ENCODE data around the gene RETREG3.
A peak's percentile ranks its signal among the peaks of the same experiment; 100 is the strongest.
"Not testable (repeated sequence)": the region's sequence is repeated elsewhere in the genome, so short reads cannot be mapped to it uniquely, and the experiment has no call there.

Gene RETREG3

GRCh38 chr17:42573095-42573494, 36.1 kb downstream of the RETREG3 start:
- DNase-seq (ENCODE audit: low read depth in 2 of 2), result no peak

GRCh38 chr17:42571435-42572225, 37.5 kb downstream of the RETREG3 start:
- no peak for DNase-seq (ENCODE audit: low read depth in 2 of 2)

- no peak for DNase-seq (ENCODE audit: low read depth in 2 of 2)
These were observed 40.6 kb downstream of the RETREG3 start for GRCh38 chr17:42568341-42569111.

GRCh38 chr17:42566883-42567573, 42.1 kb downstream of the RETREG3 start, which contains the start of gene MLX:
TSS of gene MLX (plus strand) at chr17:42567100. CDS start at chr17:42567125, 25 bp downstream.
- DNase-seq (ENCODE audit: low read depth in 2 of 2), result peak; percentile 88 to 90

GRCh38 chr17:42566215-42566882, 42.8 kb downstream of the RETREG3 start:
- no peak for DNase-seq (ENCODE audit: low read depth in 2 of 2)

GRCh38 chr17:42565523-42566214, 43.5 kb downstream of the RETREG3 start:
- DNase-seq (ENCODE audit: low read depth in 2 of 2), result no peak

GRCh38 chr17:42564815-42565522, 44.2 kb downstream of the RETREG3 start:
- no peak for DNase-seq (ENCODE audit: low read depth in 2 of 2)

- no peak for DNase-seq (ENCODE audit: low read depth in 2 of 2)
These were observed 45.2 kb downstream of the RETREG3 start for GRCh38 chr17:42563950-42564349.

GRCh38 chr17:42563543-42563942, 45.6 kb downstream of the RETREG3 start:
- no peak for DNase-seq (ENCODE audit: low read depth in 2 of 2)

- DNase-seq (ENCODE audit: low read depth in 2 of 2), result no peak
These were observed 46.0 kb downstream of the RETREG3 start for GRCh38 chr17:42563143-42563509.

GRCh38 chr17:42562388-42563142, 46.6 kb downstream of the RETREG3 start:
- no peak for DNase-seq (ENCODE audit: low read depth in 2 of 2)

- peak; percentile 89 to 93 for DNase-seq (ENCODE audit: low read depth in 2 of 2)
These were observed 47.2 kb downstream of the RETREG3 start, which contains the start of gene COASY for GRCh38 chr17:42561897-42562387. TSS of gene COASY (plus strand) at chr17:42562148. CDS start at chr17:42562623, 475 bp downstream.

- no peak for DNase-seq (ENCODE audit: low read depth in 2 of 2)
These were observed 48.9 kb downstream of the RETREG3 start for GRCh38 chr17:42560246-42560645.

GRCh38 chr17:42559075-42559474, 50.1 kb downstream of the RETREG3 start:
- no peak for DNase-seq (ENCODE audit: low read depth in 2 of 2)

GRCh38 chr17:42555961-42556617, 53.1 kb downstream of the RETREG3 start:
- DNase-seq (ENCODE audit: low read depth in 2 of 2), result not testable (repeated sequence)

- DNase-seq (ENCODE audit: low read depth in 2 of 2), result no peak
These were observed 54.0 kb downstream of the RETREG3 start for GRCh38 chr17:42555122-42555622.

GRCh38 chr17:42554250-42555121, 54.7 kb downstream of the RETREG3 start:
- peak; percentile 55 to 71 for DNase-seq (ENCODE audit: low read depth in 2 of 2)

- no peak for DNase-seq (ENCODE audit: low read depth in 2 of 2)
These were observed 55.3 kb downstream of the RETREG3 start for GRCh38 chr17:42553866-42554249.
